HG02840 (cell line): ENCODE measurements around the gene RAB20.
"Not testable (repeated sequence)": the region's sequence is repeated elsewhere in the genome, so short reads cannot be mapped to it uniquely, and the experiment has no call there.

Experiments
- ATAC-seq: cut with Tn5 transposase; IDR thresholded peaks from one replicate; pipeline ENCODE4 v1.9.1; 2021; ENCODE audit warnings: mild to moderate bottlenecking, moderate library complexity, moderate number of reproducible peaks; ENCODE audit not compliant: unreplicated experiment, low FRiP score

RAB20 gene

DNA sequence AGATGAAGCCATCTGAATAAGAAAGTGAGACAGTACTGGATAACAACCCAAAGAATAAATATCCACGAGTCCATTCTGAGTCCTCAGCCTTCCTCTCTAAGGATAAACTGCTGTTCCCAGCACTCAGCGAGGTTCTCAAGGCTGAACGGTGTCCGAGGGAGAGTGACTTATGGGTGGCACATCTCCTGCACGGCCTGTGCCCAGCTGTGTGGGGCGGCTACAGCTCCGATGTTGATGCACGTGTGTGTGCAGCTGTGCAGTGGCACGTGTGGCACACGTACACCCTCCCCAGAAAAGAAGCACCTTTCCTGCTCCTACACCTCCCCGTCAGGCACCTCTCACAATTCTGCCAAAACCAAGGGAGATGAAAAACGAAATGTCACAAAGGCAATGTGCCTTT lies 45.0 kb downstream of the RAB20 start:
- no peak for ATAC-seq

DNA sequence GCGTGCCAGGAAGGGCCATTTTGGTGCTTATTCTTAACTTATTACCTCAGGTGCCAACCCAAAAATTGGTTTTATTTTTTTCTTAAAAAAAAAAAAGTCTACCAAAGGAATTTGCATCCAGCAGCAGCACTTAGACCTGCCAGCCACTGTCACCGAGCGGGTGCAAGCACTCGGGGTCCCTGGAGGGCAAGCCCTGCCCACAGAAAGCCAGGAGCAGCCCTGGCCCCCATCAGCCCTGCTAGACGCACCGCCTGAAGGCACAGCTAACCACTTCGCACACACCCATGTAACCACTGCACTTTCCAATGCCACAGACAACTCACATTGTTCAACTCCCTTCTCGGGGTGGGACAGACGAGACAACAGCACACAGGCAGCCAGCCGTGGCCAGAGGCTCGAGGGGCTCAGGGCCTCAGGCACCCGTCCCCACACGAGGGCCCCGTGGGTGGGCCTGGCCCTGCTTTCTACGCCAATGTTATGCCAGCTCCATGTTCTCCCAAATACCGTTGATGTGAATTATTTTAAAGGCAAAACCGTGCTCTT lies 49.3 kb downstream of the RAB20 start:
- no peak for ATAC-seq

GRCh38 chr13:110511509-110512181 lies 49.9 kb downstream of the RAB20 start:
- no peak for ATAC-seq

DNA sequence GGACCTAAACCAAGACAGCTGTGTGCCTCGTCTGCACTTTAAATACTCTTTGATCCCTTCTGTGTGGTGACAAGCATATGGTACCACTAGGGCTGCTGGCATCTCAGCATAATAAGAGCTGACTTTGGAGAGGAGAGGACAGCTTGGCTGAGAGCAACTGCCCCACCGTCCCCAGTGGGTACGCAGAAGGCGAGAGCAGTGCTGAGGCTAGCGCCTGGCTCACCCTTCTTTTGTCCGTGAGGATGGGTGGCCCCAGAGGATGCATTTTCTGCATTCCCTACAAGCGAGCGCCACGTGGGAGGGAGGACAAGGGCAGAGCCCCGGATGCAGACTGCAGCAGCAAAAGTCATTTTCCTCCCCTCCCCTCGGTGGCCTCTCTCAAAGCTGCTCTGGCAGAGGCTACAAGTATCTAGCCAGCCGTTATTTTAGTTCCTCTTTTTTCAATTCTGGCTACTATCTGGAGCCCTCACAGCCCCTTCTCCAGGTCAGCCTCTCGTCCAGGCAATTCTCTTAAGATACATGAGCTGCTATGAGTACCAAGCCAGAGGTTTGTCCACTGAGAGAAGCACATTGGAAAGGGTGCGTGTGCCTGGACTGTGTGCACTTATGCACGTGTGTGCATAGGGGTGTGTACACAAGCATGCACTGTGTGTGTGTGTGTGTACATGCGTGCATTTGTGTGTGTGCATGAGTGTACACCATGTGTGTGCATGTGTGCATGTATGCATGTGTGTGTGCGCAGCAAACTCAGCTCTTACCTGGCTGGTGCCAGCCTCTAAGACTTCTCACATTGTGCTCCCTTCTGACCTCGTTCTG lies 51.3 kb downstream of the RAB20 start:
- ATAC-seq: no peak

DNA sequence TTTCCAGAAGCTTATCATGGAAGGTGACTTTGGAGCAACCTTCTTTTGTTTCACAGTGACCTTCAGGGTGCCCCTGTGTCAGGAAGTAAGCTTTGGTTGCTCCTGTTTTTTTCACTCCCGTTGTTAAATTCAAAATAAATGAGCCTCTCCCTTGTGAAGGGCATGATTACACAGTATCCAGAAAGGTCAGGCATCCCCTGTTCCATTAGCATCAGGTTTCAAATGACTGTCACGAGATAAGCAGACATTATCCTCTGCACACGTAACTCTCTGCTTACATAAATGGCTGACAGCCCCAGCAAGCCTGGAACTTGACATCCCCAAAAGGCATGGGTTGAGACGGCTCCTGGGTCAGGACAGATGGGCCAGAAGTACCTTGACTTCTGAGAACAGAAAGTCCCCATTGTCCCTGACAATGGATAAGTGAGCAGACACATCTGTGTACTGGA lies 52.0 kb downstream of the RAB20 start:
- no peak for ATAC-seq

GRCh38 chr13:110507678-110508381 lies 53.7 kb downstream of the RAB20 start:
- ATAC-seq: no peak

GRCh38 chr13:110506859-110507566 lies 54.5 kb downstream of the RAB20 start:
- ATAC-seq: no peak

DNA sequence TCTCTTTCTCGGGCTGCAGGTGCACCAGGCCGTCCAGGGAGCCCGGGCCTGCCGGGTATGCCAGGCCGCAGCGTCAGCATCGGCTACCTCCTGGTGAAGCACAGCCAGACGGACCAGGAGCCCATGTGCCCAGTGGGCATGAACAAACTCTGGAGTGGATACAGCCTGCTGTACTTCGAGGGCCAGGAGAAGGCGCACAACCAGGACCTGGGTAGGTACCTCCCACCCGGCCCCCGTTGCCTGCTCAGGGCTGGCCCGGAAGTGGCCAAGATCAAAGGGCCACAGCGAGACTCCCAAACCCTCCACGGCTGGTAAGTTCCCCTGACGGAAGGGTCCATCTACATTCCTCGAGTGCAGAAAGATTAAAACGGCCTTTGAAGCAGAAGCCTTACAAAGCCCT lies 55.1 kb downstream of the RAB20 start:
- no peak for ATAC-seq

GRCh38 chr13:110505594-110505993 lies 55.9 kb downstream of the RAB20 start:
- no peak for ATAC-seq

GRCh38 chr13:110503979-110504499 lies 57.5 kb downstream of the RAB20 start:
- ATAC-seq: no peak

GRCh38 chr13:110503037-110503901 lies 58.3 kb downstream of the RAB20 start:
- ATAC-seq: no peak

GRCh38 chr13:110501188-110501587 lies 60.3 kb downstream of the RAB20 start:
- ATAC-seq: no peak

- ATAC-seq: no peak
Measured at GRCh38 chr13:110500341-110500740, 61.2 kb downstream of the RAB20 start.

DNA sequence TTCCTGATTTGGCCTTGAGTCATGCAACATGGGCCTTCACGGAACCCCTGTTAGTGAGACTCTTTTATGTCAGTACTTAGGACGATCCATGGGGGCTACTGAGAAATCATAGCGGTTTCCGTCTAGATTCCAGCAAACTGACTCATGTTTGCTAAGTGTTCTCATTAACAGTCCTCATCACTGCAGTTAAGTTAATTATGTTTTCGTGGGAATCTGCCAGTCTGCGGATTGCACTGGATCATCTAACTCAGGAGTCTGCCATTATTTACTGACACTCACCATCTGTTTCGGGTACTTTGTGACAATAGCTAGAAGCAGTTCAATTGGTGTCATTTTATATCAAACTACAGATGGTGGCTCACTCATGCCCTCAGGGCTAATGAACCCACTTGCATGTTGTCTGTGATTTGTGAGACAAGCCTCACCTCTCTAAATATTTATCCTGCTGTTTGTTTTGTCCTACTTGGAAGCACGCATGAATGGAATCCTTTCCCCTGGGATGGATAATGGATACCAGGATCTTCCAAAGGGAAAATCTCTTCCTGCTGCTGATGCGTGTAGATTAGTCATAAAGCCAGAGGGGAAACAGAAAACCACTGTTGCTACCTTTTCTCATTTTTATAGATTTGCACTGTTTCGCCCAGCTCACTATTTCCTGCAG lies 61.8 kb downstream of the RAB20 start:
- ATAC-seq: no peak

DNA sequence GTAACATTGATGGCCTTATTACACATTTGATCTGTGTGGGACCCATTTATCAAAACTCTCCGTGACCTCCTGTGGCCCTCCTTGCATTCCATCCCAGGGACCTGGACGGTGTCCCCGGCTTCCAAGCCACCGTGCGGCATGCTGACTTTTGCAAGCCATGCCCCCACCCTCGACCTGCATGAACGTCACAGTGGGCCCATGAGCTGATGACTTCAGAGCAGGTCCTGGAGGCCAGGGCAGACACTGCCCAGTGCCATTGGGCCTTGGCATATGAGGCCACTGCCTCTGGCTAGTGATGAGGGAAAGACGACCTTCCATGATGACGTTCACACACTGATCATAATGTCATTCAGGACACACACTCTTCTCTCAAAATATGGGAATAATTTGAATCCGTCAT lies 62.8 kb downstream of the RAB20 start:
- ATAC-seq: no peak

- ATAC-seq: no peak
Measured at GRCh38 chr13:110498327-110498726, 63.2 kb downstream of the RAB20 start.

DNA sequence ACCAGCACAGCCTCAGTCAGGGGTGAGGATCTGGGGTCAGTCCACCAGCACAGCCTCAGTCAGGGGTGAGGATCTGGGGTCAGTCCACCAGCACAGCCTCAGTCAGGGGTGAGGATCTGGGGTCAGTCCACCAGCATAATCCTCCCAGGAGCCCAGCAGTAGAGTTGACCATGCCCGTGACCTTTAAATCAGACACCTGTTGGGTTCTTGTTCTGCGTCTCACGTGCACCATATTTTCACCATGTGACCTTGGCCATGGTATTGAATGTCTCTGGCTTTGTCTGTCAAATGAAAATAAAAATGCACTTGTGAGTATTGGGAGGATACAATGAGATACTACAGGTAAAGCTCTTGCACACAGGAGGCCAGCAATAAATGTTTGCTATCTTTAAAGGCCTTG lies 63.6 kb downstream of the RAB20 start:
- not testable (repeated sequence) for ATAC-seq

DNA sequence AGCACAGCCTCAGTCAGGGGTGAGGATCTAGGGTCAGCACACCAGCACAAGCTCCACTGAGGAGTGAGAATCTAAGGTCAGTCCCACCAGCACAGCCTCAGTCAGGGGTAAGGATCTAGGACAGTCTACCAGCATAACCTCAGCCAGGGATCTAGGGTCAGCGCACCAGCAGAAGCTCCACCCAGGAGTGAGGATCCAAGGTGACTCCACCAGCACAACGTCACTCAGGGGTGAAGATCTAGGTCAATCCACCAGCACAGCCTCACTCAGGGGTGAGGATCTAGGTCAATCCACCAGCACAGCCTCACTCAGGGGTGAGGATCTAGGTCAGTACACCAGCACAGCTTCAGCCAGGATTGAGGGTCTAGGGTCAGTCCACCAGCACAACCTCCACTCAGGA lies 64.5 kb downstream of the RAB20 start:
- ATAC-seq: no peak

DNA sequence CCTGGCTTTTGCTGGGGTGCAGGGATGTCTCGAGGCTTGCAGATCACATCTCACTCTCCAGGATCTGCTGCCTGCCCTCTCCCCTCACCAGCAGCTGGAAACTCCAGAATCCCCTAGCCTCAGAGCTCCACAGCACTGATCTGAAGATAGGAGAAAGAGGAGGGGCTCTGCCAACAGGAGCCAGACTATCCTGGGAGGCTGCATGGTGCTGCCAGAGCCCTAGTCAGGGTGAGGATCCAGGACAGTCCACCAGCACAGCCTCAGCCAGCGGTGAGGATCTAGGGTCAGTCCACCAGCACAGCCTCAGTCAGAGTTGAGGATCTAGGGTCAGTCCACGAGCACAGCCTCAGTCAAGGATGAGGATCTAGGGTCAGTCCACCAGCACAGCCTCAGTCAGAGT lies 65.2 kb downstream of the RAB20 start:
- no peak for ATAC-seq
